HepG2 (cell line): Measurements from ENCODE around the gene IZUMO4. TPM values are rescaled to one million over a fixed set of nuclear protein-coding genes. Genes with fewer than 3 reads are reported as not detected.
"Not testable (repeated sequence)": the region's sequence is repeated elsewhere in the genome, so short reads cannot be mapped to it uniquely, and the experiment has no call there.

Experiments
- ATAC-seq: fragments of 200-7000 bp; cut with Tn5 transposase; 3 replicates; pipeline ENCODE4 v1.9.1; 2020; ENCODE audit warnings: mild to moderate bottlenecking, moderate library complexity
- BruUV-seq: library from RNA; stranded (reverse); fragments of 400-500 nt; replicated peaks from 2 replicates; lab custom pipeline; 2021; lab: Mats Ljungman, UMichigan
- CTCF ChIA-PET: fragments of 300-600 bp; formaldehyde crosslinking; extraction: SDS; loops from one replicate; lab custom pipeline; 2021; ENCODE audit warnings: low total read pairs, inconsistent platforms, low intra/inter-chr PET ratio; lab: Yijun Ruan, JAX
- POLR2A ChIA-PET: fragments of 350-600 bp; sonication (Branson Sonifier 250); formaldehyde crosslinking; loops from one replicate; lab custom pipeline; 2020; ENCODE audit warnings: antibody characterized with exemption, inconsistent platforms; lab: Yijun Ruan, JAX
- DNase-seq: peaks from one replicate; pipeline ENCODE4 v3.0.0-alpha.2; 2015; ENCODE audit warnings: low spot score
- FAIRE-seq: peaks from 3 replicates; lab custom pipeline; 2011; peaks lifted over from hg19 to GRCh38; lab: Jason Lieb, UNC
- H2AFZ ChIP-seq: one replicate; pipeline ENCODE4 v1.6.1; 2011; ENCODE audit warnings: low read length, inconsistent platforms
- H3K27ac ChIP-seq: fragments of 300-600 bp; 3 replicates; pipeline ENCODE4 v1.8.0; 2011; ENCODE audit warnings: mixed run types, mild to moderate bottlenecking, mixed read lengths, low read length, inconsistent platforms; ENCODE audit not compliant: insufficient read depth; ENCODE audit errors: extremely low read length
- H3K27me3 ChIP-seq, 2 experiments: fragments of 200-600 bp in 1 of 2; 2 replicates in 1 of 2; 3 replicates in 1 of 2; pipeline versions ENCODE4 v1.6.0 to v1.8.0; 2011; ENCODE audit warnings: low read length in 2 of 2, mild to moderate bottlenecking in 2 of 2, moderate library complexity in 2 of 2, inconsistent platforms in 1 of 2; ENCODE audit not compliant: insufficient read depth in 2 of 2, control insufficient read depth in 1 of 2
- H3K36me3 ChIP-seq, 2 experiments: fragments of 200-600 bp in 1 of 2; replicated peaks in 1 of 2; 2 replicates in 1 of 2; 3 replicates in 1 of 2; pipeline versions ENCODE4 v1.5.1 to v1.8.0; 2011; ENCODE audit warnings: low read length in 2 of 2, inconsistent platforms in 1 of 2; ENCODE audit not compliant: insufficient read depth in 2 of 2, control insufficient read depth in 1 of 2
- H3K4me1 ChIP-seq: 2 replicates; pipeline ENCODE4 v1.5.1; 2012; ENCODE audit warnings: low read length, inconsistent platforms; ENCODE audit not compliant: insufficient read depth
- H3K4me2 ChIP-seq: 2 replicates; pipeline ENCODE4 v1.6.0; 2011; ENCODE audit warnings: low read depth, low read length, inconsistent platforms
- H3K4me3 ChIP-seq, 3 experiments: fragments of 200-600 bp in 1 of 3; sonication (generic), shearing (Covaris generic) in 1 of 3; replicated peaks in 1 of 3; 2 replicates each; pipeline ENCODE4 v1.5.1; 2011 to 2016; ENCODE audit warnings: low read length in 3 of 3, inconsistent platforms in 2 of 3, low read depth in 2 of 3, mild to moderate bottlenecking in 2 of 3, control low read depth in 1 of 3, mixed read lengths in 1 of 3; ENCODE audit not compliant: insufficient read depth in 1 of 3
- H3K79me2 ChIP-seq: one replicate; pipeline ENCODE4 v1.6.1; 2011; ENCODE audit warnings: low read length, inconsistent platforms; ENCODE audit not compliant: insufficient read depth
- H3K9ac ChIP-seq: 2 replicates; pipeline ENCODE4 v1.6.0; 2011; ENCODE audit warnings: mild to moderate bottlenecking, low read depth, low read length, inconsistent platforms; ENCODE audit not compliant: insufficient read depth
- H3K9me3 ChIP-seq: 2 replicates; pipeline ENCODE4 v1.5.1; 2012; ENCODE audit warnings: mild to moderate bottlenecking, low read length
- H4K20me1 ChIP-seq: 2 replicates; pipeline ENCODE4 v1.6.0; 2011; ENCODE audit warnings: inconsistent platforms, mild to moderate bottlenecking, low read length, moderate library complexity; ENCODE audit not compliant: insufficient read depth
- ADNP ChIP-seq: sonication (generic); formaldehyde crosslinking; IDR thresholded peaks from 2 replicates; pipeline ENCODE4 v1.4.0; 2020; ENCODE audit warnings: missing genetic modification reagents
- ATF7 ChIP-seq, 2 experiments: fragments of 450-650 bp in 1 of 2; sonication (generic) in 1 of 2; formaldehyde crosslinking in 1 of 2; IDR thresholded peaks; 2 replicates each; pipeline versions ENCODE4 v1.4.0 to v1.6.1; 2016 to 2020; ENCODE audit warnings: antibody characterized with exemption in 1 of 2, mild to moderate bottlenecking in 1 of 2, missing genetic modification reagents in 1 of 2
- CHD4 ChIP-seq: fragments of 200-600 bp; sonication (generic); IDR thresholded peaks from 2 replicates; pipeline ENCODE4 v1.7.0; 2017; ENCODE audit warnings: mild to moderate bottlenecking, low read length, borderline replicate concordance
- GTF3A ChIP-seq: sonication (generic); formaldehyde crosslinking; conservative IDR thresholded peaks from 2 replicates; pipeline ENCODE4 v1.4.0; 2020; ENCODE audit warnings: mild to moderate bottlenecking, missing genetic modification reagents
- HMG20B ChIP-seq: conservative IDR thresholded peaks from 2 replicates; pipeline ENCODE4 v1.6.1; 2016; ENCODE audit warnings: missing genetic modification reagents, missing compliant biosample characterization
- JUND ChIP-seq: sonication (generic); formaldehyde crosslinking; IDR thresholded peaks from 2 replicates; pipeline ENCODE4 v1.8.0; 2022; ENCODE audit warnings: mild to moderate bottlenecking, missing genetic modification reagents
- NR2F1 ChIP-seq, 2 experiments: fragments of 450-650 bp in 1 of 2; formaldehyde crosslinking in 1 of 2; IDR thresholded peaks; 2 replicates each; pipeline versions ENCODE4 v1.5.0 to v1.6.1; 2016 to 2020; ENCODE audit warnings: mild to moderate bottlenecking in 1 of 2, missing compliant biosample characterization in 1 of 2, missing genetic modification reagents in 1 of 2, moderate library complexity in 1 of 2
- POLR2A ChIP-seq, 2 experiments: IDR thresholded peaks; 2 replicates each; pipeline ENCODE4 v1.6.1; 2011; ENCODE audit warnings: low read depth in 2 of 2, low read length in 2 of 2, mild to moderate bottlenecking in 1 of 2, moderate library complexity in 1 of 2; ENCODE audit not compliant: insufficient read depth in 1 of 2
- SOX6 ChIP-seq, 2 experiments: fragments of 450-650 bp in 1 of 2; sonication (generic) in 1 of 2; formaldehyde crosslinking in 1 of 2; IDR thresholded peaks; 2 replicates each; pipeline versions ENCODE4 v1.4.0 to v1.6.1; 2017 to 2020; ENCODE audit warnings: antibody characterized with exemption in 1 of 2, mild to moderate bottlenecking in 1 of 2, missing genetic modification reagents in 1 of 2
- ZNF121 ChIP-seq: sonication (generic); formaldehyde crosslinking; IDR thresholded peaks from 2 replicates; pipeline ENCODE4 v1.5.0; 2020; ENCODE audit warnings: mild to moderate bottlenecking, missing genetic modification reagents
- ZNF331 ChIP-seq: sonication (generic); formaldehyde crosslinking; IDR thresholded peaks from 2 replicates; pipeline ENCODE4 v1.4.0; 2020; ENCODE audit warnings: missing genetic modification reagents
- ZNF572 ChIP-seq: sonication (generic); formaldehyde crosslinking; IDR thresholded peaks from 2 replicates; pipeline ENCODE4 v1.5.1; 2020; ENCODE audit warnings: mild to moderate bottlenecking, missing genetic modification reagents
- WGBS: methylation state at CpG from one replicate; pipeline ENCODE4 v1.1.6; 2017; ENCODE audit warnings: low lambda C conversion rate; 5-methylcytosine and 5-hydroxymethylcytosine counted together
- in situ Hi-C: cut with HindIII; loops from 2 replicates; pipeline ENCODE4 v1.10.0; 2017; ENCODE audit warnings: low pct_unique_long_range_greater_than_20kb; ENCODE audit not compliant: extremely low pct_ligation_motif_present
- intact Hi-C: fragments of 100-400 bp; cut with micrococcal nuclease; formaldehyde crosslinking; loops from one replicate; pipeline ENCODE4 v1.10.0; 2022; ENCODE audit not compliant: unreplicated experiment
- polyA plus RNA-seq, 8 experiments: library from polyadenylated mRNA; depleted of rRNA in 3 of 8; stranded (reverse) in 7 of 8; unstranded in 1 of 8; fragments of >200 nt; fragmentation: Illumina TruSeq in 4 of 8; extraction: Trizol in 4 of 8; gene quantifications; 2 replicates each; pipeline versions ENCODE4 v1.2.1 to v1.2.3, GENCODE V29; 2011 to 2016; ENCODE audit warnings: low read depth in 4 of 8, missing spikeins in 1 of 8, mixed read lengths in 1 of 8; ENCODE audit not compliant: insufficient read depth in 1 of 8
- total RNA-seq, 5 experiments: library from RNA; depleted of rRNA; stranded (reverse); fragments of >200 nt; fragmentation: Illumina TruSeq; extraction: Trizol; gene quantifications; 2 replicates each; pipeline ENCODE4 v1.2.3, GENCODE V29; 2016; ENCODE audit warnings: low read depth in 1 of 5
- TF ChIP-seq, protein P1 (sequence below): sonication (generic); formaldehyde crosslinking; IDR thresholded peaks from 2 replicates; pipeline ENCODE4 v1.4.0; 2020; ENCODE audit warnings: missing genetic modification reagents
- TF ChIP-seq, protein P2 (sequence below): IDR thresholded peaks from 2 replicates; pipeline ENCODE4 v1.6.1; 2016
- TF ChIP-seq, protein P3 (sequence below): sonication (generic); formaldehyde crosslinking; IDR thresholded peaks from 2 replicates; pipeline ENCODE4 v1.4.0; 2020; ENCODE audit warnings: missing genetic modification reagents, borderline replicate concordance
- TF ChIP-seq, protein P4 (sequence below): sonication (generic); formaldehyde crosslinking; IDR thresholded peaks from 2 replicates; pipeline ENCODE4 v1.4.0; 2020; ENCODE audit warnings: missing genetic modification reagents

Gene IZUMO4
- total and polyA plus RNA-seq, 2 of the 13 experiments (the other 11 are each of a cell fraction or from before 2014, with no cell fraction given): 0.77 to 3.9 TPM

DNA sequence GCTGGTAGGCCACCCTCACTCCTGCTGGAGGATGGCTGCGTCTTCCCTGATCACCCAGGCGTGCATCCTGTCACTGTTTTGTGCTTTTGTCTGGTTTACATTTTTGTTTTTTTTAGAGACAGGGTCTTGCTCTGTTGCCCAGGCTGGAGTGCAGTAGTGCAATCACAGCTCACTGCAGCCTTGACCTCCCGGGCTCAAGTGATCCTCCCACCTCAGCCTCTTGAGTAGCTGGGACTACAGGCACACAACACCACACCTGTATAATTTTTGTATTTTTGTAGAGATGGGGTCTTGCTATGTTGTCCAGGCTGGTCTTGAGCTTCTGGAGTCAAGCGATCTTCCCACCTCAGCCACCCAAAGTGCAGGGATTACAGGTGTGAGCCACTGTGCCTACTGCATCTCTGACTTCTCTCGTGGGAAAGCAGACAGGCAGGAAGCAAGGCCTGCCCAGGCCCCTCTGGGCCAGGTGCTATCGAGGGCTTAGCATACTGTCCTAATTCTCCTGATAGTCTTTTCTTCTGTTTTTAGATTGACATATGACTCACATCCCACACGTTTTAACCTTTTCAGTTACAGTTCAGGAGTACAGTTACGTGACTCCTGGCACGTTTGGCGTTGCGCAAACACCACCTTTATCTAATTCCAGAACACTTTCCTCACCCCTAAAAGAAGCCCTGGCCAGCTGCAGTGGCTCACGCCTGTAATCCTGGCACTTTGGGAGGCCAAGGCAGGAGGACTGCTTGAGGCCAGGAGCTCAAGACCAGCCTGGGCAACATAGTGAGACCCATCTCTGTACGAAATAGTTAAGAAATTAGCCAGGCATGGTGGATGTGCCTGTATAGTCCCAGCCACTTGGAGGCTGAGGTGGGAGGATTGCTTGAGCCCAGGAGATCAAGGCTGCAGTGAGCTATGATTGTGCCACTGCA lies 9.8 kb upstream of the IZUMO4 start:
- H3K9me3 ChIP-seq; H4K20me1 ChIP-seq; H2AFZ ChIP-seq; BruUV-seq; H3K9ac ChIP-seq; intact Hi-C loops; H3K4me3 ChIP-seq; H3K27me3 ChIP-seq; H3K79me2 ChIP-seq; H3K36me3 ChIP-seq; in situ Hi-C loops; CTCF ChIA-PET; TF ChIP-seq SOX6 (IDR thresholded peaks at IDR 0.05): not testable (repeated sequence)
- Histone ChIP-seq H3K27ac (peak overlapping the region; percentile 70), H3K4me1 (peaks cover 63% of the 10 kb centered on the region), H3K4me2 (peak overlapping the region; percentile 22; the same call in 1 of the 2 replicates)
- WGBS: 27% methylated on average over 13 of the region's 13 CpGs
- POLR2A ChIA-PET: interaction anchor here (1.1 kb wide), 1 partner anchor 27 kb away, joined by 4 read pairs; no protein-coding TSS in a partner anchor
- DNase-seq: peak; percentile 88
- ATAC-seq: peak; percentile 79
- FAIRE-seq: peak; percentile 85
- TF ChIP-seq, protein P1, sequence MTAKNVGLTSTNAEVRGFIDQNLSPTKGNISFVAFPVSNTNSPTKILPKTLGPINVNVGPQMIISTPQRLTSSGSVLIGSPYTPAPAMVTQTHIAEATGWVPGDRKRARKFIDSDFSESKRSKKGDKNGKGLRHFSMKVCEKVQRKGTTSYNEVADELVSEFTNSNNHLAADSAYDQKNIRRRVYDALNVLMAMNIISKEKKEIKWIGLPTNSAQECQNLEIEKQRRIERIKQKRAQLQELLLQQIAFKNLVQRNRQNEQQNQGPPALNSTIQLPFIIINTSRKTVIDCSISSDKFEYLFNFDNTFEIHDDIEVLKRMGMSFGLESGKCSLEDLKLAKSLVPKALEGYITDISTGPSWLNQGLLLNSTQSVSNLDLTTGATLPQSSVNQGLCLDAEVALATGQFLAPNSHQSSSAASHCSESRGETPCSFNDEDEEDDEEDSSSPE (CRISPR knock-in tag): peak; percentile 68
- TF ChIP-seq JUND (CRISPR knock-in tag): peak; percentile 91
- TF ChIP-seq CHD4: peak; percentile 96
- TF ChIP-seq POLR2A (IDR thresholded peaks at IDR 0.05; ENCODE audit: insufficient read depth in 1 of 2, low read depth in 2 of 2, low read length in 2 of 2): peak in 1 of 2 experiments; percentile 38; a peak in 2 of 4 replicates
- peak; percentile 99 for TF ChIP-seq ZNF121
- peak; percentile 26 to 62; a peak in 2 of 4 replicates for TF ChIP-seq NR2F1 (CRISPR knock-in tag; IDR thresholded peaks at IDR 0.05)
- TF ChIP-seq ATF7 (IDR thresholded peaks at IDR 0.05): peak; percentile 29; the same call in 1 of the 2 replicates
- peak; percentile 71 for TF ChIP-seq ATF7 (CRISPR knock-in tag; IDR thresholded peaks at IDR 0.05)
- TF ChIP-seq, protein P2, sequence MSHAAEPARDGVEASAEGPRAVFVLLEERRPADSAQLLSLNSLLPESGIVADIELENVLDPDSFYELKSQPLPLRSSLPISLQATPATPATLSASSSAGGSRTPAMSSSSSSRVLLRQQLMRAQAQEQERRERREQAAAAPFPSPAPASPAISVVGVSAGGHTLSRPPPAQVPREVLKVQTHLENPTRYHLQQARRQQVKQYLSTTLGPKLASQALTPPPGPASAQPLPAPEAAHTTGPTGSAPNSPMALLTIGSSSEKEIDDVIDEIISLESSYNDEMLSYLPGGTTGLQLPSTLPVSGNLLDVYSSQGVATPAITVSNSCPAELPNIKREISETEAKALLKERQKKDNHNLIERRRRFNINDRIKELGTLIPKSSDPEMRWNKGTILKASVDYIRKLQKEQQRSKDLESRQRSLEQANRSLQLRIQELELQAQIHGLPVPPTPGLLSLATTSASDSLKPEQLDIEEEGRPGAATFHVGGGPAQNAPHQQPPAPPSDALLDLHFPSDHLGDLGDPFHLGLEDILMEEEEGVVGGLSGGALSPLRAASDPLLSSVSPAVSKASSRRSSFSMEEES: peak; percentile 87
- peak; percentile 53 for TF ChIP-seq ADNP (CRISPR knock-in tag)
- TF ChIP-seq ZNF572: peak; percentile 90
- TF ChIP-seq, protein P3, sequence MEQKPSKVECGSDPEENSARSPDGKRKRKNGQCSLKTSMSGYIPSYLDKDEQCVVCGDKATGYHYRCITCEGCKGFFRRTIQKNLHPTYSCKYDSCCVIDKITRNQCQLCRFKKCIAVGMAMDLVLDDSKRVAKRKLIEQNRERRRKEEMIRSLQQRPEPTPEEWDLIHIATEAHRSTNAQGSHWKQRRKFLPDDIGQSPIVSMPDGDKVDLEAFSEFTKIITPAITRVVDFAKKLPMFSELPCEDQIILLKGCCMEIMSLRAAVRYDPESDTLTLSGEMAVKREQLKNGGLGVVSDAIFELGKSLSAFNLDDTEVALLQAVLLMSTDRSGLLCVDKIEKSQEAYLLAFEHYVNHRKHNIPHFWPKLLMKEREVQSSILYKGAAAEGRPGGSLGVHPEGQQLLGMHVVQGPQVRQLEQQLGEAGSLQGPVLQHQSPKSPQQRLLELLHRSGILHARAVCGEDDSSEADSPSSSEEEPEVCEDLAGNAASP (CRISPR knock-in tag): peak; percentile 44; the same call in 1 of the 2 replicates
- 0 out of 2 replicates have a peak, but pooled peaks have one; percentile 35 for TF ChIP-seq GTF3A (CRISPR knock-in tag)
- TF ChIP-seq, protein P4, sequence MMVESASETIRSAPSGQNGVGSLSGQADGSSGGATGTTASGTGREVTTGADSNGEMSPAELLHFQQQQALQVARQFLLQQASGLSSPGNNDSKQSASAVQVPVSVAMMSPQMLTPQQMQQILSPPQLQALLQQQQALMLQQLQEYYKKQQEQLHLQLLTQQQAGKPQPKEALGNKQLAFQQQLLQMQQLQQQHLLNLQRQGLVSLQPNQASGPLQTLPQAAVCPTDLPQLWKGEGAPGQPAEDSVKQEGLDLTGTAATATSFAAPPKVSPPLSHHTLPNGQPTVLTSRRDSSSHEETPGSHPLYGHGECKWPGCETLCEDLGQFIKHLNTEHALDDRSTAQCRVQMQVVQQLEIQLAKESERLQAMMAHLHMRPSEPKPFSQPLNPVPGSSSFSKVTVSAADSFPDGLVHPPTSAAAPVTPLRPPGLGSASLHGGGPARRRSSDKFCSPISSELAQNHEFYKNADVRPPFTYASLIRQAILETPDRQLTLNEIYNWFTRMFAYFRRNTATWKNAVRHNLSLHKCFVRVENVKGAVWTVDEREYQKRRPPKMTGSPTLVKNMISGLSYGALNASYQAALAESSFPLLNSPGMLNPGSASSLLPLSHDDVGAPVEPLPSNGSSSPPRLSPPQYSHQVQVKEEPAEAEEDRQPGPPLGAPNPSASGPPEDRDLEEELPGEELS (CRISPR knock-in tag): peak; percentile 69
- TF ChIP-seq HMG20B: 0 out of 2 replicates have a peak, but pooled peaks have one; percentile 21
- TF ChIP-seq ZNF331 (CRISPR knock-in tag): peak; percentile 71
- TF ChIP-seq SOX6 (CRISPR knock-in tag; IDR thresholded peaks at IDR 0.05): peak; percentile 91
